ENCODE measurements around the gene ASAP3. TPM values are rescaled to one million over a fixed set of nuclear protein-coding genes. Genes with fewer than 3 reads are reported as not detected.

Gene ASAP3
- total RNA-seq, 1 experiment from 2014 or later: 19.5 TPM

GRCh38 chr1:23442751-23443150, 41.2 kb downstream of the ASAP3 start:
- no peaks in the 10 kb centered on the region for H3K27me3 ChIP-seq (replicated peaks)
- 0 out of 2 replicates have a peak, but pooled peaks cover 5% of the 10 kb centered on the region for H3K36me3 ChIP-seq
- H3K4me3 ChIP-seq: no peak overlapping the region
- no peak for DNase-seq (ENCODE audit: low read depth in 1 of 2, low spot score in 2 of 2)
- H3K27ac ChIP-seq: no peak overlapping the region
- H3K4me1 ChIP-seq (replicated peaks): no peaks in the 10 kb centered on the region
- no peaks in the 10 kb centered on the region for H3K9me3 ChIP-seq (replicated peaks)

DNA sequence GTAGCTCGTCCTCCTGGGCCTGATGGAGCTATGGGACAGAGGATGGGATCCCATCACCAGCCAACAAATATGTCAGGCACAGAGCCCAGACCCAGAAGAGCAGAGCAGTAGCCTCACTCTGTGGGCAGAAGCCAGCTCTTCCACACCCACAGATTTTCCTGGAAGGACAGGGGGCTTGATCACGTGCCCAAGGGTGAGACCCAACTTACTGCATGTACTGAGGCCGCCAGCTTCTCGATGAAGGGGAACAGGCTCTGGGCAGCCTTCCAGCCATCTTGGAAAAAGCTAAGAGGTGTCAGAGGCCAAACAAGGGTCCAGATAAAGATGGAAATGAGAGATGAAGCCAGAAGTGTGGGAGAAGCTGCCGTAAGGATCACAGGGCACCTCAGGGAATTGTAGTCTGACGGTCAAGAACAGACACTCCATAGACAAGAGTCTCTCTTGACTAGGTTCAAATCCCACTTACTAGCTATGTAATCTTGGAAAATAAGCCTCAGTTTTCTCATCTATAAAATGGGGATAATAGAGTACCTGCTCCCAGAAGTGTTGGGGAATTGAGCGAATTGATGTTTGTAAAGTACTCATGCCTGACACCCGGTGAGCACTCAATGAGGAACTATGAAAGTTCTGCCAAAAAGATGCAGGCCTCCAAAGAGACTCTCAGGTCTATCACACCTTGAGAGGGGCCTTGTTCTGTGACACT, 42.4 kb downstream of the ASAP3 start:
- Histone ChIP-seq H3K27ac (no peak overlapping the region), H3K36me3 (peaks cover 8% of the 10 kb centered on the region), H3K27me3 (replicated peaks) (no peaks in the 10 kb centered on the region), H3K9me3 (replicated peaks) (no peaks in the 10 kb centered on the region), H3K4me3 (no peak overlapping the region), H3K4me1 (replicated peaks) (no peaks in the 10 kb centered on the region)
- no peak for DNase-seq (ENCODE audit: low read depth in 1 of 2, low spot score in 2 of 2)

DNA sequence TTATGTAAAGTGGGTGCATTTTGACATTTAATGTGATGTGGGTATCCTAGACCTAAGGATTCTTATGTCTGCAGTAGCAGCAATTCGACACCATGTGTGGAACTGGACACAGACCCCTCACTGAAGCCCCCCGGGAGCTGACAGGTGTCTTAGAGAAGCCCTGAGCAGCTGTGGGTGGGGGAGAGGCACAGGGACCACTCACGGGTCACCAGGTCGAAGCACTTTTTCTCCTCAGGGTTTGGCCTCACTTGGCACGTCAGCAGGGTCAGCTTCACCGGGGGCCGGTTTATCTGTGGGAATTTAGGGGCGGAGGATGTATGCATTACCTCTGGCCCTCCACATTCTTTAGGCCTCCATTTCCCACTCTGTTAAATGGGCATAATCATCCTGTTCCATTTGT, 45.4 kb downstream of the ASAP3 start:
- no peaks in the 10 kb centered on the region for H3K4me1 ChIP-seq (replicated peaks)
- peaks cover 14% of the 10 kb centered on the region for H3K36me3 ChIP-seq
- DNase-seq (ENCODE audit: low read depth in 1 of 2, low spot score in 2 of 2): no peak
- H3K27ac ChIP-seq: no peak overlapping the region
- no peaks in the 10 kb centered on the region for H3K9me3 ChIP-seq (replicated peaks)
- no peaks in the 10 kb centered on the region for H3K27me3 ChIP-seq (replicated peaks)
- H3K4me3 ChIP-seq: no peak overlapping the region

DNA sequence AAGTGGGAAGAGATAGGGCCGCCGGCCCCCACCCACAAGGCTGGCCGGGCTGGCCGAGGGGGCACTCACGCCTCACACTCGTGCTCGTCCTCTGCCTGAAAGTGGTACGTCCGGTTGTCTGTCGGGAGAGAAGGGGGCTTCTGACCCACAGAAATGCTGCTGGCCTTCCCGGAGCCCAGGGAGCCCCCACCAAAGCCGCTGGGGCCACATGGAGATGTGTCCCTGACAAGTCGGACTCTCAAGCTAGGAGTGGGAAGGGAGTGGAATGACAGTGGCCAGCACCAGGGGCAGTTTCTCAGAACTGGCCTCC, 46.7 kb downstream of the ASAP3 start:
- H3K9me3 ChIP-seq (replicated peaks): no peaks in the 10 kb centered on the region
- no peak for DNase-seq (ENCODE audit: low read depth in 1 of 2, low spot score in 2 of 2)
- H3K4me3 ChIP-seq: no peak overlapping the region
- no peaks in the 10 kb centered on the region for H3K27me3 ChIP-seq (replicated peaks)
- H3K36me3 ChIP-seq: peaks cover 18% of the 10 kb centered on the region
- no peaks in the 10 kb centered on the region for H3K4me1 ChIP-seq (replicated peaks)
- no peak overlapping the region for H3K27ac ChIP-seq

GRCh38 chr1:23436520-23437354, 47.2 kb downstream of the ASAP3 start:
- Histone ChIP-seq H3K9me3 (replicated peaks) (no peaks in the 10 kb centered on the region), H3K4me1 (replicated peaks) (no peaks in the 10 kb centered on the region), H3K27me3 (replicated peaks) (no peaks in the 10 kb centered on the region), H3K36me3 (peaks cover 21% of the 10 kb centered on the region), H3K4me3 (no peak overlapping the region), H3K27ac (no peak overlapping the region)
- no peak for DNase-seq (ENCODE audit: low read depth in 1 of 2, low spot score in 2 of 2)

GRCh38 chr1:23434260-23434775, 49.7 kb downstream of the ASAP3 start:
- Histone ChIP-seq H3K27me3 (replicated peaks) (no peaks in the 10 kb centered on the region), H3K4me1 (replicated peaks) (no peaks in the 10 kb centered on the region), H3K4me3 (no peak overlapping the region), H3K9me3 (replicated peaks) (no peaks in the 10 kb centered on the region), H3K36me3 (peaks cover 29% of the 10 kb centered on the region), H3K27ac (no peak overlapping the region)
- no peak for DNase-seq (ENCODE audit: low read depth in 1 of 2, low spot score in 2 of 2)

DNA sequence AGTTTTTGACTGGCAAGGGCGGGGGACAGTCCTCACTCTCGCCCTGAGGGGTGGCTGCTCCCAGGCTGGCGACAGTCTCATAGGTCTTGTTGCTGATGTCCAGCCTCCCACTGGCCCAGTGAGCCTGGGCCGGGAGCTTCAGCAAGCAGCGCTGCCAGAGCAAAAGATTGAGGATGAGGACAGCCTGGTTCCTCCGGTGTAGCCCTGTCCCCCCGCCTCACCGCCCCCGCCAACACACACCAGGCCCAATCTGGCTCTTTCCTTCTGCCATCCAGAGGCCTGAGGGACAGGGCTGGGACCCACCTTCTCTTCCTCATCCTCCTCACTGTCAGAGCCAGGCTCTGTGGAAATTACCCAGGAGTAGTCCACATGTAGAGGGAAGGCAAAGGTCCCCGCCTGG, 50.9 kb downstream of the ASAP3 start:
- Histone ChIP-seq H3K36me3 (peaks cover 24% of the 10 kb centered on the region), H3K27ac (no peak overlapping the region), H3K4me3 (no peak overlapping the region), H3K9me3 (replicated peaks) (no peaks in the 10 kb centered on the region), H3K27me3 (replicated peaks) (no peaks in the 10 kb centered on the region), H3K4me1 (replicated peaks) (no peaks in the 10 kb centered on the region)
- no peak for DNase-seq (ENCODE audit: low read depth in 1 of 2, low spot score in 2 of 2)

GRCh38 chr1:23431431-23431830, 52.5 kb downstream of the ASAP3 start:
- Histone ChIP-seq H3K4me3 (no peak overlapping the region), H3K27me3 (replicated peaks) (no peaks in the 10 kb centered on the region), H3K4me1 (replicated peaks) (no peaks in the 10 kb centered on the region), H3K27ac (no peak overlapping the region), H3K9me3 (replicated peaks) (no peaks in the 10 kb centered on the region), H3K36me3 (peaks cover 22% of the 10 kb centered on the region)
- DNase-seq (ENCODE audit: low read depth in 1 of 2, low spot score in 2 of 2): no peak

GRCh38 chr1:23430803-23431202, 53.2 kb downstream of the ASAP3 start:
- peaks cover 22% of the 10 kb centered on the region for H3K36me3 ChIP-seq
- no peaks in the 10 kb centered on the region for H3K4me1 ChIP-seq (replicated peaks)
- H3K27me3 ChIP-seq (replicated peaks): no peaks in the 10 kb centered on the region
- no peaks in the 10 kb centered on the region for H3K9me3 ChIP-seq (replicated peaks)
- no peak overlapping the region for H3K27ac ChIP-seq
- no peak for DNase-seq (ENCODE audit: low read depth in 1 of 2, low spot score in 2 of 2)
- no peak overlapping the region for H3K4me3 ChIP-seq

DNA sequence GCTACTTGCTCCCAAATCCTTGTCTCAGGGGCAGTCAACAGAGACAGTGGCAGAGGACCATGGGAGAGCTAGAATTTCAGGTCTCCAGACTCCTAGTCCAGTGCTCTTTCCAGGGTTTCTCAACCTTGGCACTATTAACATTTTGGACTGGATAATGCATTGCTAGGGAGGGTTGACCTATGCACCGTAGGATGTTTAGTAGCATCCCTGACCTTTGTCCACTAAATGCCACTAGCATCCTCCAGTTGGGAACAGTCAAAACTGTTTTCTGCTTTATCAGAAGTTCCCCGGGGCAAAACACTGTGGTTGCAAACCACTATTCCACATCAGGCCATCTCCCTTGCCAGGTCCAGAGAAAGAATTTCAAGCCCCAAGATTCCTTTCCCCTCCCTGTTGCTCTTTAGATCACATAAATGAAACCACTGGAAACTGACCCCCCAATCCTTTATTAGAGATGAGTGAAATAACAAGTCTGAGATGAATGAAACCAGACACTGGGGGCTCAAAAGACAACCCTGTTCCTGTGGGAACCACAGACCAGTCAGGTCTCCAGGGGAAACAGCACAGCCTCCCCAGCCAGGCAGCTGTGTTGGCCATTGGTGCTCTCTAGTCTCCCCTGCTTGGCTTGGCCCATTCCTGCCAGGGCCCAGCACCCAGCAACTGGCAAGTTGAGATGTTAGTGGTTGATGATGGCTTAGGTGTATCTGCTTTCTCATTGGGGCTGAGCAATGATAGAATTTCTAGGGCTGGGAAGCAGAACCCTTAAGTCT, 55.7 kb downstream of the ASAP3 start:
- DNase-seq (ENCODE audit: low read depth in 1 of 2, low spot score in 2 of 2): no peak

DNA sequence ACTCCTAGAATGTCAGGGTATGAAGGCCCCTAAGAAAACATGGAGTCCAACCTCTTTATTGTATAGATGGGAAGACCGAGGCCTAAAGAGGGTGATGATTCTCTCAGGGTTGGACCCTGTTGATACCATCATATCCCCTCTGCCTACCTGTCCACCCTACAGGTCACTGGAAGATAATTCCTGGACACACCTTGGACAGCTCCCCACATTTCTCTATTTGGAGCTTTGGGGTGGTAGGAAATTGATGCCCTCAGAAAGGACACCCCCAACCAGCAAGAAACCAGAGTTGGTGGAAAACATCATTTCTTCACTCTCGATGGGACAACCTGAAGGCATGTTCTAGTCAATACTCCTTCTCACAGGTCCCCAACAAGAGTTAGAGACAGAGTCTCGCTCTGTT, 56.4 kb downstream of the ASAP3 start:
- Histone ChIP-seq H3K36me3 (peaks cover 14% of the 10 kb centered on the region), H3K27me3 (replicated peaks) (no peaks in the 10 kb centered on the region), H3K27ac (no peak overlapping the region), H3K9me3 (replicated peaks) (no peaks in the 10 kb centered on the region), H3K4me3 (no peak overlapping the region), H3K4me1 (replicated peaks) (peaks cover 5% of the 10 kb centered on the region)
- no peak for DNase-seq (ENCODE audit: low read depth in 1 of 2, low spot score in 2 of 2)

More for the DNA sequence above, 55.7 kb downstream of the ASAP3 start:
- H3K36me3 ChIP-seq: peaks cover 16% of the 10 kb centered on the region
- no peak overlapping the region for H3K27ac ChIP-seq
- H3K4me3 ChIP-seq: no peak overlapping the region
- H3K9me3 ChIP-seq (replicated peaks): no peaks in the 10 kb centered on the region
- H3K4me1 ChIP-seq (replicated peaks): no peaks in the 10 kb centered on the region
- H3K27me3 ChIP-seq (replicated peaks): no peaks in the 10 kb centered on the region

- H3K27ac ChIP-seq: no peak overlapping the region
Measured at GRCh38 chr1:23426828-23427227, 57.2 kb downstream of the ASAP3 start.

GRCh38 chr1:23425193-23425494, 58.8 kb downstream of the ASAP3 start:
- H3K36me3 ChIP-seq: no peaks in the 10 kb centered on the region; the same call in 1 of the 2 replicates
- H3K4me3 ChIP-seq: no peak overlapping the region
- DNase-seq (ENCODE audit: low read depth in 1 of 2, low spot score in 2 of 2): no peak
- H3K4me1 ChIP-seq (replicated peaks): peaks cover 21% of the 10 kb centered on the region
- H3K9me3 ChIP-seq (replicated peaks): no peaks in the 10 kb centered on the region
- H3K27ac ChIP-seq: no peak overlapping the region
- H3K27me3 ChIP-seq (replicated peaks): no peaks in the 10 kb centered on the region

More at GRCh38 chr1:23426828-23427227, 57.2 kb downstream of the ASAP3 start:
- peaks cover 8% of the 10 kb centered on the region for H3K36me3 ChIP-seq
- H3K27me3 ChIP-seq (replicated peaks): no peaks in the 10 kb centered on the region
- H3K4me1 ChIP-seq (replicated peaks): peaks cover 13% of the 10 kb centered on the region
- no peak overlapping the region for H3K4me3 ChIP-seq
- H3K9me3 ChIP-seq (replicated peaks): no peaks in the 10 kb centered on the region
- no peak for DNase-seq (ENCODE audit: low read depth in 1 of 2, low spot score in 2 of 2)
